Endodermal cell (in vitro differentiated cells): ENCODE results near the gene CREB3. TPM values are rescaled to one million over a fixed set of nuclear protein-coding genes. Genes with fewer than 3 reads are reported as not detected.

Experiments
- DNase-seq: peaks from one replicate; pipeline ENCODE4 v3.0.0-alpha.2; 2017
- H3K27ac ChIP-seq: 2 replicates; pipeline ENCODE4 v1.5.1; 2013; ENCODE audit warnings: mild to moderate bottlenecking, low read depth, low read length, moderate library complexity
- H3K27me3 ChIP-seq: 2 replicates; pipeline ENCODE4 v1.6.1; 2013; ENCODE audit warnings: mild to moderate bottlenecking, low read length, moderate library complexity; ENCODE audit not compliant: insufficient read depth, control insufficient read depth, poor library complexity, severe bottlenecking
- H3K36me3 ChIP-seq: 2 replicates; pipeline ENCODE4 v1.7.0; 2013; ENCODE audit warnings: mild to moderate bottlenecking, low read length, moderate library complexity; ENCODE audit not compliant: control insufficient read depth, insufficient read depth
- H3K4me1 ChIP-seq: one replicate; pipeline ENCODE4 v1.7.0; 2013; ENCODE audit warnings: low read length; ENCODE audit not compliant: control insufficient read depth, insufficient read depth
- H3K4me3 ChIP-seq: 2 replicates; pipeline ENCODE4 v1.5.1; 2013; ENCODE audit warnings: mild to moderate bottlenecking, low read length, moderate library complexity
- H3K9ac ChIP-seq: 2 replicates; pipeline ENCODE4 v1.6.1; 2013; ENCODE audit warnings: mild to moderate bottlenecking, low read length, moderate library complexity; ENCODE audit not compliant: poor library complexity, severe bottlenecking; ENCODE audit errors: extremely low read depth
- H3K9me3 ChIP-seq: 2 replicates; pipeline ENCODE4 v1.6.1; 2013; ENCODE audit warnings: mild to moderate bottlenecking, low read length, moderate library complexity; ENCODE audit not compliant: control insufficient read depth
- H3K27ac Mint-ChIP-seq: 2 replicates; pipeline ENCODE4 v1.8.0; 2020; ENCODE audit warnings: mixed read lengths
- H3K27me3 Mint-ChIP-seq: 2 replicates; pipeline ENCODE4 v1.8.0; 2021; ENCODE audit warnings: mild to moderate bottlenecking, mixed read lengths; ENCODE audit not compliant: insufficient read depth
- H3K36me3 Mint-ChIP-seq: 2 replicates; pipeline ENCODE4 v1.8.0; 2020; ENCODE audit warnings: low read depth, mixed read lengths
- H3K4me1 Mint-ChIP-seq: 2 replicates; pipeline ENCODE4 v1.8.0; 2020; ENCODE audit warnings: mixed read lengths
- H3K4me3 Mint-ChIP-seq: 2 replicates; pipeline ENCODE4 v1.8.0; 2020; ENCODE audit warnings: mild to moderate bottlenecking, moderate library complexity, mixed read lengths
- H3K9me3 Mint-ChIP-seq: 2 replicates; pipeline ENCODE4 v1.8.0; 2020; ENCODE audit warnings: mild to moderate bottlenecking, mixed read lengths
- WGBS, 2 experiments: methylation state at CpG; one replicate each; pipeline versions ENCODE4 v1.1.5 to v1.1.7; 2013; ENCODE audit warnings: missing lambda C conversion rate in 2 of 2, mixed read lengths in 1 of 2; ENCODE audit not compliant: insufficient coverage in 1 of 2, insufficient read length in 1 of 2; 5-methylcytosine and 5-hydroxymethylcytosine counted together
- total RNA-seq, 2 donors: library from RNA; stranded (reverse); fragmentation: NEBNext Ultra II Directional in 1 of 2; extraction: Animal tissue kit (Norgen Biotek cat#: 25700) in 1 of 2; gene quantifications; 2 replicates in 1 of 2; 3 replicates in 1 of 2; pipeline ENCODE4 v1.2.1, GENCODE V29; 2021
- TF ChIP-seq, protein P1 (sequence below): fragments of 200-600 bp; sonication (generic); conservative IDR thresholded peaks from 2 replicates; pipeline ENCODE4 v1.5.0; 2021; ENCODE audit warnings: antibody characterized with exemption, mild to moderate bottlenecking

Gene CREB3
- total RNA-seq, 2 donors from 2014 or later: 28.1 to 33.6 TPM

DNA sequence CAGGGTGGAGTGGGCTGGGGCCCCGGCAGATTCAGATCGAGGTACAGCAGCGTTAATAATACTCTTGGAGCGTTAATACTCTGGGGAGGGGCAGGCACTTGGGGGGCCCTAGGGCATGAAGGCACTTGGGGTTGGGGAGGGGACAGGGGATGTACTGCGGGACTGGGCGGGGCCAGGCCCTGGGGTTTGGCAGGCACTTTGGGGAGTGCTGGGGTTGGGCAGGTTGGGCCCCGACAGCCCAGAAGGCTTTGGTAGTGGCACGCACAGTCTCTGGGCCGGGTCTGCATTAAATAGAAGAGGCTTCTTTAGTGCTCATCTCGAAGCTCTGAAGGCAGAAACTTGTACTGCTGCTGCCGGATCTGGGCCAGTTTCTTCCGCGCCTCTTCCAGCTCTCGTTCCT, 35.0 kb upstream of the CREB3 start:
- no peak overlapping the region for H3K27ac ChIP-seq
- no peak overlapping the region for H3K27ac Mint-ChIP-seq
- H3K27me3 Mint-ChIP-seq: no peaks in the 10 kb centered on the region
- H3K9me3 Mint-ChIP-seq: no peaks in the 10 kb centered on the region
- H3K4me3 Mint-ChIP-seq: no peak overlapping the region
- H3K9ac ChIP-seq: no peak overlapping the region
- H3K9me3 ChIP-seq: no peaks in the 10 kb centered on the region
- no peaks in the 10 kb centered on the region for H3K27me3 ChIP-seq
- WGBS, 2 experiments: 93 to 98% methylated on average over 10 to 14 of the region's 14 CpGs
- peaks cover 25% of the 10 kb centered on the region for H3K36me3 Mint-ChIP-seq
- TF ChIP-seq, protein P1, sequence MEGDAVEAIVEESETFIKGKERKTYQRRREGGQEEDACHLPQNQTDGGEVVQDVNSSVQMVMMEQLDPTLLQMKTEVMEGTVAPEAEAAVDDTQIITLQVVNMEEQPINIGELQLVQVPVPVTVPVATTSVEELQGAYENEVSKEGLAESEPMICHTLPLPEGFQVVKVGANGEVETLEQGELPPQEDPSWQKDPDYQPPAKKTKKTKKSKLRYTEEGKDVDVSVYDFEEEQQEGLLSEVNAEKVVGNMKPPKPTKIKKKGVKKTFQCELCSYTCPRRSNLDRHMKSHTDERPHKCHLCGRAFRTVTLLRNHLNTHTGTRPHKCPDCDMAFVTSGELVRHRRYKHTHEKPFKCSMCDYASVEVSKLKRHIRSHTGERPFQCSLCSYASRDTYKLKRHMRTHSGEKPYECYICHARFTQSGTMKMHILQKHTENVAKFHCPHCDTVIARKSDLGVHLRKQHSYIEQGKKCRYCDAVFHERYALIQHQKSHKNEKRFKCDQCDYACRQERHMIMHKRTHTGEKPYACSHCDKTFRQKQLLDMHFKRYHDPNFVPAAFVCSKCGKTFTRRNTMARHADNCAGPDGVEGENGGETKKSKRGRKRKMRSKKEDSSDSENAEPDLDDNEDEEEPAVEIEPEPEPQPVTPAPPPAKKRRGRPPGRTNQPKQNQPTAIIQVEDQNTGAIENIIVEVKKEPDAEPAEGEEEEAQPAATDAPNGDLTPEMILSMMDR: no peak
- H3K36me3 ChIP-seq: peaks cover 68% of the 10 kb centered on the region
- no peak for DNase-seq
- H3K4me1 ChIP-seq: no peaks in the 10 kb centered on the region
- no peak overlapping the region for H3K4me3 ChIP-seq
- H3K4me1 Mint-ChIP-seq: peaks cover 2% of the 10 kb centered on the region

DNA sequence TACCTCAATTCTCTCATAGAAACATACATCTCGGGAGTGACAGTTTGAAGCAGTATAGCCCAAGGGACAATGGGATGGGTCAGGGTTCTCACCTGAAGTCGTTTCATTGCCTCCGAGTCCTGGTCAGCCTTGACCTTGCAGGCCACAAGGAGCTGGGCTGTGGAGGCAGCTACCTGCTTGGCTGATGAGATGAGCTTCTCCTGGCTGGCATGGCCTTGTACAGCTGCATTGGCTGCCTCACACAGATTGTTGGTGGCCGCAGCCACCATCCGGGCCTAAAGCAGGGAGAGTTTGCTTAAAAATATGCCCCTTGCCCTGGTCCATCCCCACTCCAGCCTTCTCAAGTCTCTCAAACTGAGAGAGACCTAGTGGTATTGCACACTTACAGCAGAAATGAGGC, 34.2 kb upstream of the CREB3 start:
- no peaks in the 10 kb centered on the region for H3K4me1 ChIP-seq
- no peak overlapping the region for H3K27ac ChIP-seq
- no peaks in the 10 kb centered on the region for H3K27me3 Mint-ChIP-seq
- no peak for DNase-seq
- 90% methylated on average over 5 of the region's 5 CpGs for WGBS, 2 experiments
- peaks cover 2% of the 10 kb centered on the region for H3K4me1 Mint-ChIP-seq
- H3K36me3 ChIP-seq: peaks cover 75% of the 10 kb centered on the region
- H3K36me3 Mint-ChIP-seq: peaks cover 32% of the 10 kb centered on the region
- no peaks in the 10 kb centered on the region for H3K9me3 Mint-ChIP-seq
- H3K9me3 ChIP-seq: no peaks in the 10 kb centered on the region
- no peaks in the 10 kb centered on the region for H3K27me3 ChIP-seq
- no peak overlapping the region for H3K27ac Mint-ChIP-seq
- no peak overlapping the region for H3K4me3 Mint-ChIP-seq
- no peak overlapping the region for H3K4me3 ChIP-seq
- TF ChIP-seq, protein P1: no peak
- H3K9ac ChIP-seq: no peak overlapping the region

DNA sequence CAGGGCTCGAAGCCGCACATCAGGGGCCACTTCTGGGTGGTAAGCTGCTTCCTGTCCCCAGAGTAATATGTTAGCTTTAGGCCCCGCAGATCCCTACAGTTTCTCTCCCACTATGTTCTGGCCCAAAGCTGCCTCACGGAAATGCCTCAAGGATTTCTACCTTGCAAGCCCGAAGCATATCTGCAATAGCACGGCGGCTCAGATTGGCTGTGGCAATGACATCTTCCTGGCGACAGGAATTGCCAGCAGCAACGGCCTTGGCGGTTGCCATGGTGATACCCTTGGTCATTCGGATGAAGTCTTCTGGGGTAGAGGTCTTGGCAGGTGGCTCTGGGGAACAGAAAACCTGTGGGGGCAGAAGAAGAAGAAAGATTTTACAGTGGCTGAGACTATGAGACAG, 32.4 kb upstream of the CREB3 start:
- Histone ChIP-seq H3K36me3 (peaks cover 91% of the 10 kb centered on the region), H3K9me3 (no peaks in the 10 kb centered on the region), H3K4me3 (no peak overlapping the region), H3K9ac (no peak overlapping the region), H3K27me3 (no peaks in the 10 kb centered on the region), H3K27ac (no peak overlapping the region), H3K4me1 (no peaks in the 10 kb centered on the region)
- no peaks in the 10 kb centered on the region for H3K9me3 Mint-ChIP-seq
- peaks cover 2% of the 10 kb centered on the region for H3K4me1 Mint-ChIP-seq
- WGBS, 2 experiments: 92 to 95% methylated on average over 11 of the region's 11 CpGs
- TF ChIP-seq, protein P1: no peak
- no peak overlapping the region for H3K27ac Mint-ChIP-seq
- no peak for DNase-seq
- no peak overlapping the region for H3K4me3 Mint-ChIP-seq
- H3K36me3 Mint-ChIP-seq: peaks cover 50% of the 10 kb centered on the region
- H3K27me3 Mint-ChIP-seq: no peaks in the 10 kb centered on the region
